ENCODE results near the gene MCM5. TPM values are rescaled to one million over a fixed set of nuclear protein-coding genes. Genes with fewer than 3 reads are reported as not detected.

Gene MCM5
- total RNA-seq (10 to 100 TPM in 3 of 4 donors, 1 to 10 TPM in 1; 10.0 to 15.0 (median 12.6) TPM), polyA plus RNA-seq (10 to 100 TPM in 2 of 3 donors, 1 to 10 TPM in 1; 9.9 to 42.6 (median 14.4) TPM)

DNA sequence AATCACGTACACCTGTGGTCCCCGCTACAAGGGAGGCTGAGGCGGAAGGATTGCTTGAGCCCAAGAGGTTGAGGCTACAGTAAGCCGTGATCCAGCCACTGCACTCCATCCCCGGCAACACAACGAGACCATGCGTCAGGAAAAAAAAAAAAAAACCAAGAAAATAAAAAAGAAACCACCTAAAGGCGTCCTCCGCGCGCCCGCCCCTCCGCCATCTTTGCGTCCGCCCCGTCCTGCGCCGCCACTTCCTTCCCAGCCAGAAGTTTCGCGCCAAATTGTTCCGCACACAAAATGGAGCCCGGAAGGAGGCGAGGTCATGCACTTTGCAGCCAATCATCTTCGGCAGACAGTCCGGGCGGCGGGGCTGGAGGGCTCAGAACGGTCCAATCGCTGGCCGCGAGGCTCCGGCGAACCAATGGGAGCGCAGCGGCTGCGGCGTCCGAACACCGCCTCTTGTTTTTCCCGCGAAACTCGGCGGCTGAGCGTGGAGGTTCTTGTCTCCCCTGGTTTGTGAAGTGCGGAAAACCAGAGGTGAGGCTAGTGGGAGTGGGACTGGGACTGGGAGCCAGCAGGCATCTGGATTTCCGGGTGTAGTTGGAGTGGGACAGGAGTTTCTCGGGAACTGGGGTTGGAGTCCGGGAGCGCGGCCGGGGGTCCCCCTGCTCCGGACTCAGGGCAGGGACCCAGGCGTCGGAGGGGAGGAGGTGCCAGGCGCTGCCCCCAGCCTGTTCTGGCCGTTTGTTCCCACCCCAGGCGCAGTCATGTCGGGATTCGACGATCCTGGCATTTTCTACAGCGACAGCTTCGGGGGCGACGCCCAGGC is at the start of gene MCM5:
Gene MCM5 (plus strand): TSS at position 463 of the 823 bp plus-strand sequence. CDS start 299 bp downstream, at position 762.
- Histone ChIP-seq H3K4me1 (peaks cover 0 to 15% (median 10%) of the 10 kb centered on the region in 4 donors), H3K36me3 (peaks cover 0 to 19% (median 2%) of the 10 kb centered on the region in 4 donors), H3K4me3 (peak within 1 kb of the TSS; percentile 62 to 94 (median 73)), H3K27ac (peak within 1 kb of the TSS; percentile 54 to 75 (median 66)), H3K9me3 (no peaks in the 10 kb centered on the region), H3K27me3 (no peaks in the 10 kb centered on the region)
- TF ChIP-seq EP300 (IDR thresholded peaks at IDR 0.05): no peak
- peak in 3 of 4 donors; percentile 56 to 76 (median 59) for TF ChIP-seq POLR2AphosphoS5 (IDR thresholded peaks at IDR 0.05)
- 2 to 3% methylated on average over 64 of the region's 64 CpGs for WGBS, 2 donors
- peak; percentile 99 for DNase-seq
- intact Hi-C loops (cut with DNase I): loop anchor here (2.0 kb wide), 2 partner anchors 19 to 49 kb away; partner anchors contain the start of gene HMOX1

GRCh38 chr22:35350539-35351503 is 49.1 kb upstream of the MCM5 start:
- H3K4me1 ChIP-seq: peaks cover 6 to 41% (median 25%) of the 10 kb centered on the region in 4 donors
- DNase-seq: peak; percentile 98
- TF ChIP-seq POLR2AphosphoS5 (IDR thresholded peaks at IDR 0.05): peak; percentile 71 to 77 (median 76)
- TF ChIP-seq, protein P1, sequence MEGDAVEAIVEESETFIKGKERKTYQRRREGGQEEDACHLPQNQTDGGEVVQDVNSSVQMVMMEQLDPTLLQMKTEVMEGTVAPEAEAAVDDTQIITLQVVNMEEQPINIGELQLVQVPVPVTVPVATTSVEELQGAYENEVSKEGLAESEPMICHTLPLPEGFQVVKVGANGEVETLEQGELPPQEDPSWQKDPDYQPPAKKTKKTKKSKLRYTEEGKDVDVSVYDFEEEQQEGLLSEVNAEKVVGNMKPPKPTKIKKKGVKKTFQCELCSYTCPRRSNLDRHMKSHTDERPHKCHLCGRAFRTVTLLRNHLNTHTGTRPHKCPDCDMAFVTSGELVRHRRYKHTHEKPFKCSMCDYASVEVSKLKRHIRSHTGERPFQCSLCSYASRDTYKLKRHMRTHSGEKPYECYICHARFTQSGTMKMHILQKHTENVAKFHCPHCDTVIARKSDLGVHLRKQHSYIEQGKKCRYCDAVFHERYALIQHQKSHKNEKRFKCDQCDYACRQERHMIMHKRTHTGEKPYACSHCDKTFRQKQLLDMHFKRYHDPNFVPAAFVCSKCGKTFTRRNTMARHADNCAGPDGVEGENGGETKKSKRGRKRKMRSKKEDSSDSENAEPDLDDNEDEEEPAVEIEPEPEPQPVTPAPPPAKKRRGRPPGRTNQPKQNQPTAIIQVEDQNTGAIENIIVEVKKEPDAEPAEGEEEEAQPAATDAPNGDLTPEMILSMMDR (IDR thresholded peaks at IDR 0.05): peak; percentile 79 to 97 (median 89)
- peak in 1 of 2 donors; percentile 44 for TF ChIP-seq POLR2A (IDR thresholded peaks at IDR 0.05)
- TF ChIP-seq EP300 (IDR thresholded peaks at IDR 0.05): peak in 1 of 4 donors; percentile 34
- intact Hi-C loops (cut with DNase I): loop anchor here (1.0 to 5.0 kb wide), 5 partner anchors 20 to 771 kb away; no protein-coding TSS in a partner anchor
- no peaks in the 10 kb centered on the region for H3K27me3 ChIP-seq
- H3K9me3 ChIP-seq: no peaks in the 10 kb centered on the region
- 4 to 5% methylated on average over 47 of the region's 47 CpGs for WGBS, 2 donors
- peak overlapping the region; percentile 27 to 57 (median 52) for H3K4me3 ChIP-seq
- peak overlapping the region; percentile 82 to 88 (median 85) for H3K27ac ChIP-seq
- peaks cover 0 to 26% (median 4%) of the 10 kb centered on the region in 4 donors for H3K36me3 ChIP-seq

DNA sequence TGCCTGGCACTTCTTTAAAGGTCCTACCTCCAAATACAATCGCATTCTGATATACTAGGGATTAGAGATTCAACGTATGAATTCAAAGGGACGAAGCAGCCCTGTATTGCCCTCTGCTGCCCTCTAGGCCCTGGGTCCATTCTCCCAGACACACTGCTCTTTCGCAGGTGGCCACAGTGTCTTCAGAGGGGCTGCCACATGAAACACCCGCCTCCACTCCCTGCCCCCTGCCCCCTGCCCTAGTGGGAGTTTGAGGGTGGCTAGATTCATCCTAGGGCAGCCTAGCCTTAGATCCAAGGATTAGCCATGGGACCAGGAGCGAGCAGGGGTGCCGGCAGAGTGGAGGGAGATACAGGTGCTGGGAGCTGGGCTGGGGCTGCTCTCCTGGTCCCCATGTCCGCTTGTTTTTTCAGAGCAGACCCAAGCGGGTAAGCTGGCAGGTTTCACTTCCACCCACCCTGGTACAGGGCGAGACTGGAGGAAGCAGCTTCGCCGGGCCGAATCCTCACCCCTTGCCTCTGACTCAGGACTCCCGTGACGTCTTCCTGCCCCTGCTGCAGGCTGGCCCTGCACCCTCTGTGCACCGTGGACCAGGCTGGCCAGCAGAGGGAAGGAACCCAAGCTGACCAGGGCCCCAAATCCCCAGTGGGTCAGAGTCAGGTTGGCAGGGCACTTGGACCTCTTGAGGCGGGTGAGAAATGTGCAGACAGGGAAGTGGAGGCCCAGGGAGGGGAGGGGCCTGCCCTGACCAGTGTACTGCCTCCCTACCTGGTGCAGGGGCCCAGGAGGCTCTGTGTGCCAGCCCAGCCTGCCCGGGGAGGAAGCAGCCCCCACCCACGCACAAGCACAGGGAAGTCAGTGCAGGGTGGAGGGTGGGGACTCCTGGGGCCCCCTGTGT is 47.5 kb upstream of the MCM5 start:
- peak; percentile 88 for DNase-seq
- Histone ChIP-seq H3K36me3 (peaks cover 0 to 9% (median 0%) of the 10 kb centered on the region in 4 donors), H3K27ac (peak overlapping the region; percentile 58 to 88 (median 84)), H3K9me3 (no peaks in the 10 kb centered on the region), H3K4me3 (no peak overlapping the region), H3K27me3 (no peaks in the 10 kb centered on the region), H3K4me1 (peaks cover 6 to 48% (median 25%) of the 10 kb centered on the region in 4 donors)
- intact Hi-C loops (cut with DNase I): loop anchor here (5.0 kb wide), 1 partner anchor 770 kb away; no protein-coding TSS in a partner anchor
- peak in 2 of 4 donors; percentile 36 for TF ChIP-seq POLR2AphosphoS5 (IDR thresholded peaks at IDR 0.05)
- no peak for TF ChIP-seq EP300 (IDR thresholded peaks at IDR 0.05)
- TF ChIP-seq, protein P1 (IDR thresholded peaks at IDR 0.05): no peak
- TF ChIP-seq POLR2A (IDR thresholded peaks at IDR 0.05): no peak
- 52 to 67% methylated on average over 19 of the region's 19 CpGs for WGBS, 2 donors

DNA sequence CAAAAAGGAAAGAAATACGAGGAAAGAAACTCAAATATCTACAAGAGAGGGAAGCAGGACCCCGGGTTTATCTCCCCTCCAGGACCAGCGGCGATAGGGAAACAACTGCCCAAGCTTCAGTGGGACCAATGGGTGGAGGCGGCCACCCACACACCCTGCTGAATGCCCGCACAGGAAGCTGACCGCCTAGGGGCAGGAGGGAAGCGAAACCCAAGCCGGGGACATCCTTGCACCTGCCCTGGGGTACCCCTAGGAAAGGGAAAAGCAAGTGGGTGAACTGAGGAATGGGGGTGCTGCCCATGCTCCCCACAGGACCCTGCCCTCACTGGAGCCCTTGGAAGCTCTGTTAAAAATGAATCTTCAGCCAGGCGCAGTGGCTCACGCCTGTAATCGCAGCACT is 46.6 kb upstream of the MCM5 start:
- peaks cover 6 to 48% (median 25%) of the 10 kb centered on the region in 4 donors for H3K4me1 ChIP-seq
- no peak for TF ChIP-seq EP300 (IDR thresholded peaks at IDR 0.05)
- TF ChIP-seq POLR2AphosphoS5 (IDR thresholded peaks at IDR 0.05): no peak
- TF ChIP-seq POLR2A (IDR thresholded peaks at IDR 0.05): no peak
- TF ChIP-seq, protein P1 (IDR thresholded peaks at IDR 0.05): no peak
- no peaks in the 10 kb centered on the region for H3K27me3 ChIP-seq
- 63 to 81% methylated on average over 12 of the region's 12 CpGs for WGBS, 2 donors
- peaks cover 0 to under 1% (median 0%) of the 10 kb centered on the region in 4 donors for H3K36me3 ChIP-seq
- H3K4me3 ChIP-seq: no peak overlapping the region
- H3K27ac ChIP-seq: peak overlapping the region; percentile 58 to 88 (median 84)
- intact Hi-C loops (cut with DNase I): loop anchor here (5.0 kb wide), 1 partner anchor 769 kb away; no protein-coding TSS in a partner anchor
- H3K9me3 ChIP-seq: no peaks in the 10 kb centered on the region
- no peak for DNase-seq
